Esophagus squamous epithelium (tissue), 5 donors: ENCODE data around the gene DCLRE1B. TPM values are rescaled to one million over a fixed set of nuclear protein-coding genes. Genes with fewer than 3 reads are reported as not detected.
A peak's percentile ranks its signal among the peaks of the same experiment; 100 is the strongest.

Experiments
- DNase-seq: peaks from one replicate; lab custom pipeline; 2025; lab: John Stamatoyannopoulos, UW
- H3K27ac ChIP-seq, 4 donors: fragments of 200-600 bp; sonication (generic); one replicate each; pipeline ENCODE4 v1.5.1; 2016 to 2019; ENCODE audit warnings: mild to moderate bottlenecking in 1 of 4
- H3K27me3 ChIP-seq, 4 donors: fragments of 200-600 bp; sonication (generic); 1 replicate in 3 of 4; 2 replicates in 1 of 4; pipeline versions ENCODE4 v1.5.1 to v1.6.0; 2017 to 2021; ENCODE audit warnings: antibody characterized with exemption in 1 of 4
- H3K36me3 ChIP-seq, 3 donors: fragments of 200-600 bp; sonication (generic); one replicate each; pipeline ENCODE4 v1.5.1; 2016 to 2019
- H3K4me1 ChIP-seq, 3 donors: fragments of 200-600 bp; sonication (generic); one replicate each; pipeline ENCODE4 v1.5.1; 2017 to 2019
- H3K4me3 ChIP-seq, 4 donors: fragments of 200-600 bp; sonication (generic); 1 replicate in 3 of 4; 2 replicates in 1 of 4; pipeline ENCODE4 v1.5.1; 2016 to 2019; ENCODE audit warnings: mild to moderate bottlenecking in 2 of 4, moderate library complexity in 1 of 4
- H3K9me3 ChIP-seq, 3 donors: fragments of 200-600 bp; sonication (generic); one replicate each; pipeline ENCODE4 v1.5.1; 2016 to 2019
- CTCF ChIP-seq, 6 experiments: fragments of 450-650 bp in 4 of 6; fragments of 200-600 bp in 2 of 6; sonication (generic) in 2 of 6; IDR thresholded peaks; one replicate each; pipeline ENCODE4 v1.5.1; 2016 to 2019; ENCODE audit warnings: antibody characterized with exemption in 6 of 6, mild to moderate bottlenecking in 4 of 6, moderate library complexity in 4 of 6
- POLR2A ChIP-seq, 4 donors: fragments of 450-650 bp; IDR thresholded peaks; one replicate each; pipeline ENCODE4 v1.6.1; 2017; ENCODE audit warnings: antibody characterized with exemption in 4 of 4, mild to moderate bottlenecking in 4 of 4, moderate library complexity in 3 of 4
- WGBS, 2 donors: methylation state at CpG; one replicate each; pipeline ENCODE4 v1.1.5; 2018; 5-methylcytosine and 5-hydroxymethylcytosine counted together
- intact Hi-C: fragments of 100-400 bp; cut with DNase I; formaldehyde crosslinking; loops from one replicate; pipeline ENCODE4 v1.15.0; 2022
- total RNA-seq, 4 donors: library from RNA; depleted of rRNA; stranded (reverse); fragments of >200 nt; gene quantifications; one replicate each; pipeline ENCODE4 v1.1.0, GENCODE V29; 2016
- donor health status: DM: yes; HTN: yes; CAD: no.

Gene DCLRE1B
- total RNA-seq, 4 donors from 2014 or later: 2.7 to 6.5 (median 4.7) TPM

DNA sequence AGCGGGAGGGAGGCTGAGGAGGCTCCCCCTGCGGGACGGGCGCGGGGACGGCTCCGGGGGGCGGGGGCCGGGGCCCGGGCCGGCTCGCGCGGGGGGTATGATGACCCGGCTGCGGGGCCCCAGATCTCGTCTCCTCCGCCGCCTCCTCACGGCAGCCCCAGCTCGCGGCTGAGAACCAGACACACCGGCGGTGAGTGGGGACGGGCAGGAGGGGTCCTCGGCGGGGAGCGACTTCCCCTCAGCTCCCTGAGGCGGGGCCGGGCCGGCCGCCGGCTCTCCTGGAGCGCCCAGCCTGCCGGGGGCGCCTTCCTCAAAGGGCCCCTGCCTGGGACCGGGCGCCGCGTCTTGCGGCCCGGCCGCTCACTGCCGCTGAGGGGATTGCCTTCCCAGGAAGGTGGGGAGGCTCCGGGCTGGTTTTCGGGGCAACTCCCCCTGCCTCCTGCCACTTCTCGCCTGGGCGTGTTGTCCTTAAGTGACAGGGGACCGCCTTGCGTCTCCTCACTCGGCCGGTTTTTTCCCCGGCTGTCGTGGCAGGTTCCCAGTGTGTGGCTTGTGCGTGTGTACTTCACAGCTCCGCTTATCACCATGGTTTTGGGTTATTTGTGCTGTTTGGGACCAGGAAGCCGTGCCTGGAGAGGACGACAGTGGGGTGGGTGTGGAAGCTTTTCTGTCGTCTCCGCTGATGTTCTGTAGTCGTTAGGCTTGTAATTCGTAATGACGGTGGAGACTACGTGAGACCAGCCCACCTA, 24.8 kb downstream of the DCLRE1B start:
- no peaks in the 10 kb centered on the region for H3K36me3 ChIP-seq
- peak overlapping the region; percentile 75 to 100 (median 86) for H3K4me3 ChIP-seq
- intact Hi-C loops: no loop called here
- no peak for DNase-seq
- no peak for TF ChIP-seq POLR2A (IDR thresholded peaks at IDR 0.05)
- peak in 1 of 6 experiments; percentile 3 for TF ChIP-seq CTCF (IDR thresholded peaks at IDR 0.05)
- H3K27ac ChIP-seq: peak overlapping the region; percentile 95 to 99 (median 97)
- no peaks in the 10 kb centered on the region for H3K9me3 ChIP-seq
- H3K4me1 ChIP-seq: peaks cover 8 to 60% (median 17%) of the 10 kb centered on the region in 3 donors
- no peaks in the 10 kb centered on the region for H3K27me3 ChIP-seq
- WGBS, 2 donors: 0% methylated on average over 4 of the region's 64 CpGs

GRCh38 chr1:113930499-113931161, 25.5 kb downstream of the DCLRE1B start:
- intact Hi-C loops: no loop called here
- peak overlapping the region; percentile 95 to 99 (median 97) for H3K27ac ChIP-seq
- H3K27me3 ChIP-seq: no peaks in the 10 kb centered on the region
- H3K4me3 ChIP-seq: peak overlapping the region; percentile 75 to 100 (median 86)
- peaks cover 8 to 60% (median 17%) of the 10 kb centered on the region in 3 donors for H3K4me1 ChIP-seq
- TF ChIP-seq POLR2A (IDR thresholded peaks at IDR 0.05) (no peak), CTCF (IDR thresholded peaks at IDR 0.05) (no peak)
- no peaks in the 10 kb centered on the region for H3K36me3 ChIP-seq
- no peaks in the 10 kb centered on the region for H3K9me3 ChIP-seq
- 1 to 3% methylated on average over 8 of the region's 8 CpGs for WGBS, 2 donors
- DNase-seq: no peak

- H3K9me3 ChIP-seq: no peaks in the 10 kb centered on the region
- intact Hi-C loops: no loop called here
- H3K4me1 ChIP-seq: peaks cover 8 to 63% (median 17%) of the 10 kb centered on the region in 3 donors
- no peaks in the 10 kb centered on the region for H3K36me3 ChIP-seq
- 9 to 11% methylated on average over 3 of the region's 3 CpGs for WGBS, 2 donors
- no peak for DNase-seq
- peak overlapping the region in 3 of 4 donors; percentile 75 to 100 (median 86) for H3K4me3 ChIP-seq
- no peaks in the 10 kb centered on the region for H3K27me3 ChIP-seq
- peak overlapping the region in 2 of 4 donors; percentile 95 to 99 for H3K27ac ChIP-seq
- TF ChIP-seq POLR2A (IDR thresholded peaks at IDR 0.05) (no peak), CTCF (IDR thresholded peaks at IDR 0.05) (no peak)
Measured at GRCh38 chr1:113931451-113931851, 26.3 kb downstream of the DCLRE1B start.

- no peaks in the 10 kb centered on the region for H3K36me3 ChIP-seq
- no peak for TF ChIP-seq CTCF (IDR thresholded peaks at IDR 0.05)
- TF ChIP-seq POLR2A (IDR thresholded peaks at IDR 0.05): no peak
- no peak for DNase-seq
- H3K9me3 ChIP-seq: no peaks in the 10 kb centered on the region
- H3K27ac ChIP-seq: no peak overlapping the region
- intact Hi-C loops: no loop called here
- no peaks in the 10 kb centered on the region for H3K27me3 ChIP-seq
- H3K4me1 ChIP-seq: peaks cover 8 to 68% (median 22%) of the 10 kb centered on the region in 3 donors
- no peak overlapping the region for H3K4me3 ChIP-seq
Measured at GRCh38 chr1:113934006-113934405, 28.9 kb downstream of the DCLRE1B start.

DNA sequence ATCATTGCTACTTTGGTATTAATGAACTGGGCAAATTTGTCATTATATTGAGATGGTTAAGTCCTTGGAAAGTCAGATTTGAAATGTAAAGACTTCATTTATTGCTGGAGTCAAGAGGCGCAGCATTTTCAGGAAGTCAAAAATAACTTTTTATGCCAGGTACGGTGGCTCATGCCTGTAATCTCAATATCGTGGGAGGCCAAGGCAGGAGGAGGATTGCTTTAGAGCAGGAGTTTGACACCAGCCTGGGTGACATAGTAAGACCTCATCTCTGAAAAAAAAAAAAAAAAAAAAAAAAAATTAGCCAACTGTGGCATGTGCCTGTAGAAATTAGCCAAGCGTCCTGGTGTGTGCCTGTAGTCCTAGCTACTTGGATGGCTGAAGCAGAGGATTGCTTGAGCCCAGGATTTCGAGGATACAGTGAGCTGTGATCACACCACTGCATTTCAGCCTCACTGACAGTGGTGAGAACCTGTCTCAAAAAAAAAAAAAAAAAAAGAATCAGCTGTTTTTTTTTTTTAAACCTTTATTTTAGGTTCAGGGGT, 29.5 kb downstream of the DCLRE1B start:
- no peak for DNase-seq
- intact Hi-C loops: no loop called here
- H3K27me3 ChIP-seq: no peaks in the 10 kb centered on the region
- TF ChIP-seq POLR2A (IDR thresholded peaks at IDR 0.05): no peak
- TF ChIP-seq CTCF (IDR thresholded peaks at IDR 0.05): no peak
- H3K4me1 ChIP-seq: peaks cover 8 to 74% (median 26%) of the 10 kb centered on the region in 3 donors
- H3K4me3 ChIP-seq: no peak overlapping the region
- WGBS, 2 donors: 65 to 81% methylated on average over 5 of the region's 5 CpGs
- no peak overlapping the region for H3K27ac ChIP-seq
- H3K9me3 ChIP-seq: no peaks in the 10 kb centered on the region
- no peaks in the 10 kb centered on the region for H3K36me3 ChIP-seq
